AG09309 (cell line): ENCODE measurements around the gene IGFBP6.
"Not testable (repeated sequence)": the region's sequence is repeated elsewhere in the genome, so short reads cannot be mapped to it uniquely, and the experiment has no call there.

ENCODE experiments used
- DNase-seq: peaks from one replicate; pipeline ENCODE4 v3.0.0-alpha.2; 2010; ENCODE audit warnings: low read depth
- H3K4me3 ChIP-seq: 2 replicates; pipeline ENCODE4 v1.5.1; 2011; ENCODE audit warnings: mild to moderate bottlenecking, low read depth, low read length, moderate library complexity; ENCODE audit not compliant: control insufficient read depth
- TF ChIP-seq, protein P1 (sequence below): IDR thresholded peaks from 2 replicates; pipeline ENCODE4 v1.5.1; 2011; ENCODE audit warnings: mild to moderate bottlenecking, low read depth, low read length, inconsistent platforms; ENCODE audit not compliant: insufficient read depth, control insufficient read depth; ENCODE audit errors: missing control alignments

IGFBP6 gene

DNA sequence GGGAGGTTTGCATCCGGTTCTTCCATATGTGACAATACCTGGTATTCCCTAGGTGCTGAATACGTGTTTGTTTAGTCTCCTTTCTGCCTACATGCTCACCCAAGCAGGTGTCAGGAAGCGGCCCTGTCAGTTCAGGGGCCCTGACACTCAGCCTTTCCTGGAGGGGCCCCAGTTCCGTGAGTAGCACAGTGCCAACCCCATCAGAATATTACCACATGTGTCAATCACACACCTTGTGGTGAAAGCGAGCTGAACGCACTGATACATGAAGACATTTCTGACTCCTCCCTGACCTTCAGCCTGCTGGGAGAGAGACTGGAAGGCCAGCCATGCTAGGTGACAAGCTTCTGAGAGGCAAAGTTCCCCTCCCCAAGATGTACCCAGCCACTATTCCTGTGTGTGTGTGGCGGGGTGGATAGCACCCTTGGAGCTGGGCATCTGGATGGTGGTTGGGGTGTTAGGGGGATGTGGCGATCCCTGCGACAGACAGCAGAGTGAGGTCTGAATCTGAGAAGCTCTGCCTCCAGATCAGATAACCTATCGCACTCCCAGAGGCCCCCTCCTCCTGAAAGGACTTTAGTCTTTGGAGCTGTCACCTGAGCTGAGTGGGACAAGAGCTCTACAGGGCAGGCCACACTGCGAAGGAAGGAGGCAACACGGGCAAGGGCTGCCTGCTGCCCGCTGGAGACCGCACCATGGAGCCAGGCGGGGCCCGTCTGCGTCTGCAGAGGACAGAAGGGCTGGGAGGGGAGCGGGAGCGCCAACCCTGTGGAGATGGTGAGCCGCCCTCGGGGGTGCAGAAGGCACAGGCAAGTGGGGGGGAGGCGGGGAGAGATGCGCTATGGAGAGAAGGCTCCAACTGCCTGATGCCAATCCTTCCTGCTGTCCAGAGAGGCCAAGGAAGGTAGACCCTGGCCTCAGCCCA, 5.7 kb downstream of the IGFBP6 start, which contains the start of gene SOAT2:
Gene SOAT2, plus strand, starts transcription at position 604 of the 925 bp plus-strand sequence. Its CDS starts 92 bp downstream, at position 696.
- DNase-seq = no peak
- H3K4me3 ChIP-seq = no peak within 1 kb of the TSS
- TF ChIP-seq, protein P1, sequence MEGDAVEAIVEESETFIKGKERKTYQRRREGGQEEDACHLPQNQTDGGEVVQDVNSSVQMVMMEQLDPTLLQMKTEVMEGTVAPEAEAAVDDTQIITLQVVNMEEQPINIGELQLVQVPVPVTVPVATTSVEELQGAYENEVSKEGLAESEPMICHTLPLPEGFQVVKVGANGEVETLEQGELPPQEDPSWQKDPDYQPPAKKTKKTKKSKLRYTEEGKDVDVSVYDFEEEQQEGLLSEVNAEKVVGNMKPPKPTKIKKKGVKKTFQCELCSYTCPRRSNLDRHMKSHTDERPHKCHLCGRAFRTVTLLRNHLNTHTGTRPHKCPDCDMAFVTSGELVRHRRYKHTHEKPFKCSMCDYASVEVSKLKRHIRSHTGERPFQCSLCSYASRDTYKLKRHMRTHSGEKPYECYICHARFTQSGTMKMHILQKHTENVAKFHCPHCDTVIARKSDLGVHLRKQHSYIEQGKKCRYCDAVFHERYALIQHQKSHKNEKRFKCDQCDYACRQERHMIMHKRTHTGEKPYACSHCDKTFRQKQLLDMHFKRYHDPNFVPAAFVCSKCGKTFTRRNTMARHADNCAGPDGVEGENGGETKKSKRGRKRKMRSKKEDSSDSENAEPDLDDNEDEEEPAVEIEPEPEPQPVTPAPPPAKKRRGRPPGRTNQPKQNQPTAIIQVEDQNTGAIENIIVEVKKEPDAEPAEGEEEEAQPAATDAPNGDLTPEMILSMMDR = no peak

DNA sequence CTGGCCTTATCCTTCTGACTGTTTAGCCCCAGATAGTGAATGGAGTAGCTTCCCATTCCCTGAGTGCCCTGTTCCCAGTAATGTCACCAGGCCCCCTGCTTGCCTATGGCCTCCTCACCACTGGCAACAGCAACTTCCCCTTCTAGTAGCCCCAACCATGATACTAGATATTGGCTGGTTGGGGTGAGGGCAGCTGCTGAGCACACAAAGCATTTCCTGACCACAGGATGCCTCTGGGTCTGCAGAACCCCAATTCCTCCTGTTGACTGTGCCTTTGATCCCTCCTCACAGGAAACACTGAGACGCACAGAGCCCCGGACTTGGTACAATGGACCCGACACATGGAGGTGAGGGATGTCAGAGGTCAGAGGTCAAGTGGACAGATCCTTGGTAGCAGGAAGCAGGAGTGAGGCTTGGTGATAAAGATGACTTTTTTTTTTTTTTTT, 6.4 kb downstream of the IGFBP6 start:
- no peak for DNase-seq
- no peak overlapping the region for H3K4me3 ChIP-seq
- TF ChIP-seq, protein P1 = no peak

DNA sequence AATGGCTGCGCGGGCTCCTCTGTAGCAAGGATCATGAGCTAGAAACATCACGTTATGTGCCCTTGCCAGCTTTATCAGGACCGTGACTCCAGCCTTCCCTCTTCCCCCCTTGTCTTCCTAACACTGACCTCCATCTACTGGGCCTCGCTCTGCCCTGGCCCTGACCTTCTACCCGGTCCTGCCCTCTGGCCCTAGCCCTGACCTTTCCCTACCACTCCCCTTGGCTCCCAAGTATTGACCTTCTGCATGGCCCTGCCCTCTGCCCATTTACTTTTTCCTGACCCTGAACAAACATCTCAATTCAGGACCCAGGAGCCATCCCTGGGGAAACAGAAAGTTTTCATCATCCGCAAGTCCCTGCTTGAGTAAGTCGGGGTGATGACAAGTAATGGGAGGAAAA, 7.8 kb downstream of the IGFBP6 start:
- no peak overlapping the region for H3K4me3 ChIP-seq
- TF ChIP-seq, protein P1 = no peak
- DNase-seq = no peak

DNA sequence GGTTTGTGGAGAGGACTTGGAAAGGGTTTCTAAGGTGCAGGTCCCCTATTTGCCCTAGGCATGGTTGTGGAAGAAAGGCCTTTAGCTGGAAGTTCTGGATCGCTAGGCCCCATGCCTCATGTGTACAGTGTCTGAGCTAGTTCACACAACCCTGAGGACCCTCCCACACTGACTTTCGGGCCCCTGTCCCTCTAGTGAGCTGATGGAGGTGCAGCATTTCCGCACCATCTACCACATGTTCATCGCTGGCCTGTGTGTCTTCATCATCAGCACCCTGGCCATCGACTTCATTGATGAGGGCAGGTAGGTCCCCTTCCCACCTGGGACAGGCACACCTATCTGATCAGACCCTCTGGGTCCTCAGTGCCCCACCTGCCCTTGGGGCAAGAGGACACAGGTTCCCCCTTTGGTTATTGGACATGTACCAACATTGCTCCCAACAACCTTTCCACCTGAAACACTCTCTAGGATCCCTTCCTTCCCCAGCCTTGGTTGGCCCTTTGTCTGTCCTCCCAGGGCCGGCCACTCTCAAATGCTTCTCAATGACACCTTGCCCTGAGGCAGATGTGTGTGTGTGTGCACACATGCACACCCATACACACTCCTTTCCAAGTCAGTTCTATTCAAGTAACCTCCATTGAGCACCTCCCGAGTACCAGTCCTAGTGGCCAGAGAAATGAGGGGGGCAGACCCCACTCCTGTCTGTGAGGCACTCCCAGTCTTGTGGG, 8.4 kb downstream of the IGFBP6 start:
- TF ChIP-seq, protein P1 = no peak
- no peak for DNase-seq

DNA sequence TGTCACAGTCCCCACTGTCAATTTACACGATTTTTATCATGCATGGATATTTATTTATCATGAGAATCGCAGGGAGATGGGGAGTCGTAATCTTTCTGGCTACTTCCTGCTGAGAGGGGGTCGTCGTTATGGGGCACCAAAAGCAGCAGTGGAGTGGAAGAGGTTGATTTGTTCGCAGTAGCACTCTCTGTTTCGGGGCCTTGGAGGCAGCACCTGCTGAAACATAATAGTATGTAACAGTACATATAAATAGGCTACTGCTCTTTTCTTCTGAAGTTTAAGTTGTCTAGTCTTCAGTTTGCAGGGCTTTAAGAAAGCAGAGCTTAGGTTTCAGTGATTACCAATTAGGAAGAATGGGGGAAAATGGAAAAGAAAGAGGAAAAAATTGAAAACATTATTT, 9.7 kb downstream of the IGFBP6 start:
- no peak for DNase-seq
- no peak overlapping the region for H3K4me3 ChIP-seq
- TF ChIP-seq, protein P1 = no peak

More for the DNA sequence above, 8.4 kb downstream of the IGFBP6 start:
- H3K4me3 ChIP-seq = no peak overlapping the region

DNA sequence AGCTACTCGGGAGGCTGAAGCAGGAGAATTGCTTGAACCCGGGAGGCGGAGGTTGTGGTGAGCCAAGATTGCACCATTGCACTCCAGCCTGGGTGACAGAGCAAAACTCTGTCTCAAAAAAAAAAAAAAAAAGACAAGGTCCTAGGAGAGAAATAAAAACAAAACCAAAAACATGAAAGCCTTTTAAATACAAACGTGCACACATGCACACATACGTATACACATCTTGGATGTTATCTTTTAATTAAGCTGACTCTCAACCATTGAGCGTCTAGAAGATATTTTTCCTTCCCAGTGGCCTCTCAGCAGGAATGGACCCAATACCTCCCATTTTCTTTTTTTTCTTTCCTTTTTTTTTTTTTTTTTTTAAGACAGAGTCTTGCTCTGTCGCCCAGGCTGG, 15.0 kb downstream of the IGFBP6 start:
- not testable (repeated sequence) for H3K4me3 ChIP-seq, DNase-seq
